Activated T-cell treated with anti-CD3 and anti-CD28 coated beads for 48 hours (primary cell): ENCODE measurements around the gene SSH2.
"Not testable (repeated sequence)": the region's sequence is repeated elsewhere in the genome, so short reads cannot be mapped to it uniquely, and the experiment has no call there.

Experiments
- DNase-seq: peaks from one replicate; pipeline ENCODE4 v3.0.0-alpha.2; 2020; ENCODE audit warnings: low read depth

The SSH2 gene

DNA sequence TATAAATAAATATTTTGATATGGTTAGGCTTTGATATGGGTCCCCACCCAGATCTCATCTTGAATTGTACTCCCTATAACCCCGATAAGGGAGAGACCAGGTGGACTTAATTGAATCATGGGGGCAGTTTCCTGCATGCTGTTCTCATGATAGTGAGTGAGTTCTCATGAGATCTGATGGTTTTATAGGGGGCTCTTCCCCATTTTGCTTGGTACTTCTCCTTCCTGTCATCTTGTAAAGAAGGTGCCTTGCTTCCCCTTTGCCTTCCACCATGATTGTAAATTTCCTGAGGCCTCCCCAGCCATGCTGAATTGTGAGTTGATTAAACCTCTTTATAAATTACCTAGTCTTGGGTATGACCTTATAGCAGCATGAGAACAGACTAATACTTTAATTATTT, 55.7 kb downstream of the SSH2 start:
- DNase-seq: not testable (repeated sequence)

DNA sequence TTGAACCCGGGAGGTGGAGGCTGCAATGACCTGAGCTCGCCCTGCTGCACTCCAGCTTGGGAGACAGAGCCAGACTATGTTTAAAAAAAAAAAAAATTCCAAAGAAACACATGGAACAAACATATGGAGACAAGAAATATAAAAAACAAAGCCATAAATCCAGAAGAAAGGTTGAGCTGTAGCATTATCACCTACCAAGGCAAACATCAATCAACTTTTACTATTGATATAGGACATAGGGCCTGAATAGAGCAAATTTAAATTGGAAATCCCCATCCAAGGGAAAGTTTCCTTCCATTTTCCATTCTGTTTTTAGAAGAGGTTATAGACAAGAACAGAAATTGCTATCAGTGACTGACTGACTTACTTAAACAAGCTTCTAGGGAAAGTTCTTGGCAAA, 56.6 kb downstream of the SSH2 start:
- no peak for DNase-seq

DNA sequence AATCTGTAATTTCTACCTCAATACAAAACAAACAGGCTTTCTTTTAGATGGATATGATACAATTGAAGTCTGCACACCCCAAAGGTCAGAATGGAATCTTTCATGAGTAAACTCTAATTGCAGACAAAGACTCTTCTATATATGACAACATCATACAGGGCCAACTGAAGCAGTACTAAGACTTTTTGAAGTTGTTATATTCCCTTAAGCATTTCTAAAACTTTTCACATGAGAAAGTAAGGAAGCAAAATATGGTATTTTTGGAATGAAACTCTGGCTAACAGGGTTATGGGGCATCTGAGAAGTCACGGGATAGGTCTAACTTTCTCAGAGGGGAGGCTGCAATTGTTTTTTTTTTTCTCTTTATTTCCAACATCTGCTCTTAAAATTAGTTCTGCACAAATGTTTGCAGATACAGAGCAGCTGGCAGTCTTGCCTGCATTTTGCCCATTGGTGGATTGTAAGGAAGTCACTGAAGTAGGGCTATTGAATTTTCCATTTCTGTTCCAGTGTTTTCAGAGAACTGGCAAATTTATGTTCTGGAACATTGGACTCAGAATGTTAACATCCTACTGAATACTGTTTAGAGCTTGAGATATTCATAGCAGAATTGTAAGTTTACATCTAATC, 59.1 kb downstream of the SSH2 start:
- DNase-seq: no peak

DNA sequence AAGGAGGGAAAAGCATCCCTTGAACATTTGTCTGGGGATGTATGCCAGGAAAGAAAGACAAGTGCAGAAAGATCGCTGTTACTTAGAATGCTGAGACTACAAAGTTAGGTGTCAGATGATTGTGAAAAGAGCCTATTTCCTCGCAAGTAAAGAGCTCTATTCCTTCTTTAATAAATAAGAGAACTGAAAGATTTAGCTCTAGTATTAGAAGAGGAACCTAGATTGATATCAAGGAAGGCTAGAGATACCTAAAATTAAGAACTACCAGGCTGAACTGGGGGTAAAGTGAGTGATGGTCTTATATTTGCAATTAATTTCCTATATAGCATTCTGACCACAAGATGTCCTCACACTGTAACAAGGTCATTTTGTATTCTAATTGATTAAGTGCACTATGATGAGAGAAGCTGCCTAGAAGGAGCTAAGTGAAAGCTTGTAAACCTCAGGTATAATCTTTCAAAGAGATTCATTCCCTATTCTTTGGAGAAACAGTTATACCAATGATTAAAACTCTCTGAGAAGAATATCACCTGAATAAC, 62.3 kb downstream of the SSH2 start:
- DNase-seq: no peak

DNA sequence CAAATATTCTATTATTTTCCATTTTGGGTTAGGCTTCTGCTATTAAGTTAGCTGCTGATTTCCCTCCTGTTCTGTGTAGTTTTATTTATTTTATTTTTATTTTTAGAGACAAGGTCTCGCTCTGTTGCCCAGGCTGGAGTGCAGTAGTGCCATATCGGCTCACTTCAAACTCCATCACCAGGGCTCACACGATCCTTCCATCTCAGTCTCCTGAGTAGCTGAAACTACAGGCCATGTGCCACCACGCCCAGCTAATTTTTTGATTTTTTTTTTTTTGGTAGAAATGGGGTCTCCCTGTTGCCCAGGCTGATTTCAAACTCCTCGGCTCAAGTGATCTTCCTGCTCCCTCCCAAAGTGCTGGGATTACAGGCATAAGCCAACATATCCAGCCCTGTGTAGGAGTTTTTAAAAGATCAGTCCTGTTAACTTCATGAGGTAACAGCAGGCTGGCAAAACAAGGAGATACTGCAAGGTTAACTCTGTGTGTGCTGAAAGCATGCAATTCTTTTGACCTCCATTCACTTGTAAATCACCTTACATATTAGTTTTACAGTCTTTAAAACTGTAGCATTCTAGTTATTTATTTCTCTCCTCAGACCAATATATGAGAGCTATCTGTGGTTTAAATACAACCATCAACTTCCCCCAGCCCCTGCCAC, 63.2 kb downstream of the SSH2 start:
- no peak for DNase-seq

DNA sequence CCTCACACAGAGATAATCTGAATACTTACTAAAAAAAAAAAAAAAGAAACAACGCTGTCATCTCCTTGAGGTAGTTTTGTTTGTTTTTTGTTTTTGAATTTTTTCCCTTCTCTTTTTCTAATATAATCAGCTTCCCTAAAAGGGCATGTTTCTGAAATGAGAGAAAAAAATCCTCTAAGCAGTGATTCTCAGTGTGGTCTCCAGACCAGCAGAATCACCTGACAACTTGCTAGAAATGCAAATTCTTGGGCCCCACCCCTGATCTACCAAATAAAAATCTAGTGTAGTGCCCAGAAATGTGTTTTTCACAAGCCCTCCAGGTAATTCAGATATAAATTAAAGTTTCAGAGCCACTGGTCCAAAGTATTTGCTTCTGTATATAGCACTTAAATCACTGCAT, 65.4 kb downstream of the SSH2 start:
- DNase-seq: no peak

DNA sequence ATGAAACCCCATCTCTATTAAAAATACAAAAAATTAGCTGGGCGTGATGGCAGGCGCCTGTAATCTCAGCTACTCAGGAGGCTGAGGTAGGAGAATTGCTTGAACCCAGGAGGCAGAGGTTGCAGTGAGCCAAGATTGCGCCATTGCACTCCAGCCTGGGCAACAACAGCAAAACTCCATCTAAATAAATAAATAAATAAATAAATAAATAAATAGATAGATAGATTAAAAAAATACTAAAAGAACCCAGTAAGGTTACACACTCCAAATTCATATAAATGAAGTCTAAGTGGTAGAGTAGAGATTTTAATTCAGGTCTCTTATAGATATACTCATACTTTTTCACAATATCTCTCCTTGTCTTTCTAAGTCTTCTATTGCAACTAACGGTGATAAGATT, 65.9 kb downstream of the SSH2 start:
- not testable (repeated sequence) for DNase-seq

DNA sequence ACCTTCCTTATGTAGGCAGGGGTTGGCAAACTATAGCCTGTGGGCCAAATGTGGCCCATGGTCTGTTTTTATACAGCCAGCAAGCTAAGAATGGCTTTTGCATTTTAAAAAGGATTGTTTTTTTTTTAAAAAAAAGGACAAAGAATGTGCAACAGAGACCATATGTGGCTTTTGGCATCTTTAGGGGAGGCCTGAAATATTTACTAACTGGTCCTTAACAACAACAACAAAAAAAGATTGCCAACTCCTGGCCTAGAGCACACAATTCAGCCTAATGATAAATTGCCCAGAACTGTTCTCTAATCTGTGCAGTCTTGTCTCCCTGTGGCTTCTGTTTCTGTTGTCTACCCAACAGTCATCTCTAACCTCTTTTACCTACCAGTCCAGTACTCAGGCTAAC, 67.1 kb downstream of the SSH2 start:
- no peak for DNase-seq

DNA sequence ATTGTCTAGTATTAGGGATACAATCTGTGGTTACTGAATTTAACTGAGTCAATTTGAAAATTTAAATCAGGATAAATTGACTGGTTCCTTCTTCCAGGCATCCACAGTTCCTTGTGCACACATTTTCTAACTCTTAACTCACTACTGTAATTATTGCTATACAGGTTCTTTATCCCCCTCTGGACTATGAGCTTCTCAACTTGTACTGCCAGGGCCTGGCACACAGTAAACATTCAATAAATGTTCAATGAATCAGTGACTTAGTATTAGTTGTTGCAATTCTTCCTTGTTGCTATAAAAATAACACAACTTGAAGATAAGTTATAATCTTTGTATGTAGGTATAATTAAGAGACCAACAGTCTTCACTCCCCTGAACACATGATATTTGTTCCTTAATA, 67.9 kb downstream of the SSH2 start:
- DNase-seq: no peak

DNA sequence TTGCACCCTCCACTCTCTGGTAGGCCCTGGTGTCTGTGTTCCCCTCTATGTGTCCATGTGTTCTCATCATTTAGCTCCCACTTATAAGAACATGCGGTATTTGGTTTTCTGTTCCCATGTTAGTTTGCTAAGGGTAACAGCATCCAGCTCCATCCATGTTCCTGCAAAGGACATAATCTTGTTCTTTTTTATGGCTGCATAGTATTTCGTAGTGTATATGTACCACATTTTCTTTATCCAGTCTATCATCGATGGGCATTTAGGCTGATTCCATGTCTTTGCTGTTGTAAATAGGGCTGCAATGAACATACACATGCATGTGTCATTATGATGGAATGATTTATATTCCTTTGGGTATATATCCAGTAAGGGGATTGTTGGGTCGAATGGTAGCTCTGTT, 70.6 kb downstream of the SSH2 start:
- DNase-seq: not testable (repeated sequence)

DNA sequence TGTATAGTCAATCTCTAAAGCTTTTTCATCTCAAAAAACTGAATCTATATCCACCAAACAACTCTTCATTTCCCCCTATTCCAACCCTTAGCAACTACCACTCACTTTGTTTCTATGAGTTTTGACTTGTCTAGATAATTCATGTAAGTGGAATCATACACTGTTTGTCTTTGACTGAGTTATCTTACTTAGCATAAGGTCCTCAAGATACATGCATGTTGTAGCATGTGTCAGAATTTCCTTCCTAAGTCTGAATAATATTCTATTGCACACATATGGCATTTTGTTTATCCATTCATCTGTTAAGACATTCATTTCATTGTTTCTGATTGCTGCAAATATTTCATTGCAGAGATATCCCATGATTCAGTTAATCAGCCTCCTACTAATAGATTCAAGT, 72.2 kb downstream of the SSH2 start:
- DNase-seq: no peak

DNA sequence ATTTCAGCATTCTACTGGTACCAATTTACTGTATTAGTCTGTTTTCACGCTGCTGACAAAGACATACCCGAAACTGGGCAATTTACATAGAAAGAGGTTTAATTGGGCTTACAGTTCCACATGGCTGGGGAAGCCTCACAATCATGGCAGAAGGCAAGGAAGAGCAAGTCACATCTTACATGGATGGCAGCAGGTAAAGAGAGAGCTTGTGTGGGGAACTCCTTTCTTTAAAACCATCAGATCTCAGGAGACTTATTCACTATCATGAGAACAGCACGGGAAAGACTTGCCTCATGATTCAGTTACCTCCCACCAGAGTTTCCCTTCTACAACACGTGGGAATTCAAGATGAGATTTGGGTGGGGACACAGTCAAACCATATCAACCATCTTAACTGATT, 72.9 kb downstream of the SSH2 start:
- not testable (repeated sequence) for DNase-seq

DNA sequence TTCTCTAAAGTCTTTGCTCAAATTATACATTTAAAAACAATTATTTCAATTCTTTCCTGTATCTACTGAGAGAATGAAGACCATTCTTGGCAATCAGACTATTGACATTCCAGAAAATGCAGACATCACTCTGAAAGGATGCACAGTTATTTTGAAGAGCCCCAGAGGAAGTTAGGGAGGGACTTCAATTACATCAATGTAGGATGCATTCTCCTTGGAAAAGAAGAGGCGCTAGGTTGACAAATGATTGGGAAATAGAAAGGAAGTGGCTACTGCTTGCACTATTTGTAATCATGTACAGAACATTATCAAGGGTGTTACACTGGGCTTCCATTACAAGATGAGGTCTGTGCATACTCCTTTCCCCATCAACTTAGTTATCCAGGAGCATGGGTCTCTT, 74.3 kb downstream of the SSH2 start:
- DNase-seq: no peak

DNA sequence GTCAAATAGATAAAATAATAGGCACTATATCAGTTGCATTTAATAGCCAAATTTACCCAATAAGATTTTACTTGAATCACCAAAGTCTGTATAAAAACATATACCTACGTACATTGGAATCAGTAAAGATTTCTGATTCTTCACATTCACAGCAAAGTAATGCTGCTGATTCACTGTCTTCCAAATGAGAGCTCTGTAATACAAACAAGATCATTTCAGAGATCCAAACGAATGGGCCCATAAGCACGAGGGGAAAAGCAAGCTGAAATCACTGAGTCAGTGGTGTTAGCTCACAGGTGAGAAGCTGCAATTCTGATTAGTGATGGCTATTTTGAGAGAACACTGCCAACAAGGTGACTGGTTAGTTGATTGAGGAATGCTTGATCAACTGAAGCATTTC, 81.3 kb downstream of the SSH2 start:
- no peak for DNase-seq

DNA sequence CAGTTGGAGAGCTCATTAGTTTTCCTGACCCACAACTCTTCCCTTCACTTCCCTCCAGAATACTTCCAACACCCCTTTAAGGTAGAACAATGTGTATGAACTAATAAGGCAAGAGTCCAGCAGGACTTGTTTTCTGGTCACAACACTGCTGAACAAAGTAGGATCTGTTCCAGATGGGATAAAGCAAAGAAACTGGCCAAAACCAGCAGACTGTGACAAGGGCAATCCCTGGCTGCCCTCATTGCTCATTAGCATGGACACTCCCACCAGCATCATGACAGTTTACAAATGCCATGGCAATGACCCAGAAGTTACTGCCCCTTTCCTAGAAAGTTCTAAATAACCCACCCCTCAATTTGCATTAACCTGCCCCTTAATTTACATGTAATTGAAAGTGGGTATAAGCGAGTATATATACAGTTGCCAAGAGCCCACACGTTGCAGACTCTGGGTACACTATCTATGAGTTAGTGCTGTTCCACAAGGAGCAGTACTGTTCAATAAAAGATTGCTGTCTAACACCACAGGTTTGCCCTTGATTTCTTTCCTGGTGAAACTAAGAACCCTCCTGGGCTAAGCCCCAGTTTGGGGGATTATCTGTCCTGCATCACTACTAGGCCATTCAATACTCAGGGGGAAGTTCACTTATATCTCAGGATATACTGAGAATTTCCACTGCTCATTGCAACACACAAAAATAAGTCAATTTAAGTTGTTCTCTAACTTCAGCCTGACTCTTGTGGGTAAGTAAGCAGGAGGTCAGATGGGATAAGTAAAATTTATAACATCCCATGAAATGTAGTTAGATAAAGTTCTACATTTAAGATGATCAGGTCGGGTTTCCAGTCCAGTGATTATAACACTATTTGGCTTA, 82.3 kb downstream of the SSH2 start:
- DNase-seq: no peak

DNA sequence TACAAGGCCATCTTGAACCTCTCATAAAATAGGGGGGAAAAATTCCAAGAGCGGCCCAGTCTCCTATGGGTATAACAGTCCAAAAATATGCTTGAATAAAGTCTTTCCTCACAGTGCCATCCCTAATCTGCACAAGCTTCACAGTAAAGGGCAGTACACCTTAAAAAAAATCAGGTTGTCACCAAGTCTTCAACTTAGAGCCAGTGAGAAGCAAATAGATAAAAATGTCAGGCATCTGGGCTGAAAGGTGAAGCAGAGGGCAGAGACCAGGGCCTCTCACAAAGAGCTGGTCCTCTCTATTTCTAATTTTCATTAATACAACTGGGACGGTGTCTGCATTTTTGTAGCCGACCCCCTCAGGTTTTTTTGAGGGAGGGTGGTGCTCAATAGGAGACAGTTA, 82.9 kb downstream of the SSH2 start:
- no peak for DNase-seq

DNA sequence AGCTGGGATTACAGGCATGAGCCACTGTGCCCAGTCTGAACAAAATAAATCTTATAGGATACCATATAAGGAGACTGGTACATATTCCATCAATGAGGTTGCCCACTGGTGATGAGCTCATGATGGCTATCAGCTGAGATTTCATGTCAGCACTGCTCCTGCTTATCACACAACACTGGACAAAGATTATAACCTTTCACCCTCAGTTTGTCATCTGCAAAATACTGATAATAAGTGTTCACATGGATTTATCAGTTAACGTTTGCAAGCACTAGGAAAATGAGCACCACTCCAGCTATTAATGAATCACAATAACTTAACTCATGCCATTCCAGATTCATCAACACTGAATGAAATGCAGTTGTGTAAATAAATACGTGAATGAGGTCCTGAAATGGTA, 83.7 kb downstream of the SSH2 start:
- no peak for DNase-seq

DNA sequence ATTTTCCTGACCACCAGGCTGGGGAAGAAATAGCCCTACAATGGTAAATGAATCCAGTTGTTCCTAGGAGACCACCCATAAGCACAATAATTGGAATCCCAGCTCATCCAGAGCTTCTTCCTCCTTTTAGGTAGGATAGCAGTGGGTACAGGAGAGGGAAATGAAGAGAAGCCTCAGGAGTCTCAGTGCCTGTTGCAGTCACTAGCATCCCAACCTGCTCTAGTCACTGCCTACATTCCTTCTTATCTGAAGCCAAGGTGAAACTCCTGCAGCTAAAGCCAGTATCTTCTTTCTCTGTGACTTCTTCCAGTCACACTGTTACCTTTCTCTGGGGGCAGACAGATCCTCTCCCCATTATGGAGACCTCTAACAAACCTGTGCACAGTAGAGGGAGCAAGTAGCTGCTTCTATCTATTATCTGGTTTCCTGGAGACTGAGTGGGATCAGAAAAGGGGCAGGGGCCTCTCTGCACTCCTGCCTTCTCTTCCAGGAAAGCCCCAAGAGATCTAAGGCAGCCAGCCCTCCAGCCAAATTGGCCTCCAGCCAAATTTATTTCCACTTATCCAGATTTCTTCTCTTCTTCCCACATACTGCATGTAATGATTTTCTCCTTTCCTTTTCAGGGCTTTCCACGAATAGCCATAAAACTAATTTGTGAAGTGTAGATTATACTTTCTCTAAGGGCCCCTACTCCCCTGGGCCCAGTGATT, 85.5 kb downstream of the SSH2 start:
- no peak for DNase-seq

DNA sequence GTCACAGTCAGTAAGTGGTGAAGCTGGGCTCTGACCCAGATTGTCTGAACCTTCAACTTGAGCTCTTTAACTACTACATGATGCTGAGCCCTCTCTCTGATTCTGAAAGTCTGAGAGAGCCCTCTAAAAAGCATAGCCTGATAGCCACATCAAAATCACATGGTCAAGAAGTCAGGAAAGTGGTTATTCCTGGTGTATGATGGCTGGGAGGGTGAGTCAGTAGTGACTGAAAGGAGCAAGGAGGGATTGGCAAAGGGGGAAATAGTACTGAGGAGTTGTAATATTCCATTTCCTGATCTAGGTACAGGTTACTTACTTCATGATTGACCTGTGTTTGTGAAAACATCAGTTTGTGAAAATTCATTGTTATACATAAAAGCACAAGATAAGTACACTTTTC, 89.1 kb downstream of the SSH2 start:
- no peak for DNase-seq

DNA sequence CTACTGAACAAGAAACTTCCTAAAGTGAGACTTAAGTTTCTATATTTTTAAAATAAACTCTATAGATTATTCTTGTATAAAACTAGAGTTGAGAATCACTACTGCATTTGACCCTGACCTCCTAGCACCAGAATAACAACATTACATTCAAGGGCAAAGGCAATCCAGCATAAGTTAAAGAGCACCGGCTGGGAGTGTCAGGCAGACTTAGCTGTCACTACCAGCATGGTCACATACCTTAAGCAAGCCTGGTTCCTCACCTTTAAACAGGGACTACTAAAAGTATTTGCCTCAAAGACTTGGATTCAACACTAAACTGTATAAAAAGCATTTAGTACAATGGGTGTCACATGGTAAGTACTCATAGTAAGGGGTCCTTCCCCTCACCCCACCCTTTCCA, 90.4 kb downstream of the SSH2 start:
- DNase-seq: no peak

DNA sequence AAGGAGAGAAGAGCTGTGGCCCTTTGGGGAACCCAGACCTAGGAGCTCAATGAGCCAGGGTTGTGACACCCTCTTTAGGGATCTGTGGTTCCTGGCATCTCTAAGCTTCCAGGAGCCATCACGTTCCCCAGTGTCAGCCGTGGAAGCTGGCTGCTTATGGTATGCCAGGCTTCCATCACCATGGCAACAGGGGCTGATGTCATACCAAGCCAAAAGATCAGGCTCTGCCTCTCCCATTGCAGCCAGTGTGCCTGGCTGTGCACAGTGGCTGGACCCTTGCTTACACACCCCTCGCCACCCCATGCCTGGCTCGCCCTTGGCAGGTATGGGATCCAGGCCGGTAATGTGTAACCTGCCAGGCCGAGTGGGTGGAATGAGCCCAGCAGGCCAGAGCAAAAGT, 91.1 kb downstream of the SSH2 start:
- no peak for DNase-seq

DNA sequence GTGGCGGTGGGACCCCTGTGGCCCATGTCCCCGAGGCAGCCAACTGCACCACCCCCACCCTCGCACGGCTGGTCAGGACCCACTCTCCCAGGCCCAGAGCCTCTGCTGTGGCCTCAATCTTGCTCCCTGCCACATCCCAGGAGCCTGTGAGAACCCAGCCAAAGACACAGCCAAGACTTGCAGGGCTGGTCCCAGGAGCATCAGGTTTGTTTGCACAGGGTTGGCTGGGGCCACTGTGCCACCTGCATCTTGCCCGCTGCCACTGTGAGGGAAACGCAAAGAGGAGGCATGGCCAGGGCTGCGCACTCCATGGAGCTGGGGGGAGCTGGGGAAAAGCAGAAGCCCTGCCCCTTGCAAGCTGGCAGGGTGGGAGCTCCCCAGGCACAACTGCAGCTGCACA, 92.5 kb downstream of the SSH2 start:
- DNase-seq: no peak
